Measurements from ENCODE around the gene EIF4G3. TPM values are rescaled to one million over a fixed set of nuclear protein-coding genes. Genes with fewer than 3 reads are reported as not detected.

EIF4G3 gene
- 92.0 and 97.4 TPM in 2 replicates for total RNA-seq
- long read RNA-seq, partial matches to known transcripts, result 53 of 71 reads
- long read RNA-seq, other reads (novel, unspliced or antisense), result 18 of 71 reads

- H3K4me3 Mint-ChIP-seq (ENCODE audit: low read depth), result peak within 1 kb of the TSS; percentile 88
- TF ChIP-seq, protein P1, sequence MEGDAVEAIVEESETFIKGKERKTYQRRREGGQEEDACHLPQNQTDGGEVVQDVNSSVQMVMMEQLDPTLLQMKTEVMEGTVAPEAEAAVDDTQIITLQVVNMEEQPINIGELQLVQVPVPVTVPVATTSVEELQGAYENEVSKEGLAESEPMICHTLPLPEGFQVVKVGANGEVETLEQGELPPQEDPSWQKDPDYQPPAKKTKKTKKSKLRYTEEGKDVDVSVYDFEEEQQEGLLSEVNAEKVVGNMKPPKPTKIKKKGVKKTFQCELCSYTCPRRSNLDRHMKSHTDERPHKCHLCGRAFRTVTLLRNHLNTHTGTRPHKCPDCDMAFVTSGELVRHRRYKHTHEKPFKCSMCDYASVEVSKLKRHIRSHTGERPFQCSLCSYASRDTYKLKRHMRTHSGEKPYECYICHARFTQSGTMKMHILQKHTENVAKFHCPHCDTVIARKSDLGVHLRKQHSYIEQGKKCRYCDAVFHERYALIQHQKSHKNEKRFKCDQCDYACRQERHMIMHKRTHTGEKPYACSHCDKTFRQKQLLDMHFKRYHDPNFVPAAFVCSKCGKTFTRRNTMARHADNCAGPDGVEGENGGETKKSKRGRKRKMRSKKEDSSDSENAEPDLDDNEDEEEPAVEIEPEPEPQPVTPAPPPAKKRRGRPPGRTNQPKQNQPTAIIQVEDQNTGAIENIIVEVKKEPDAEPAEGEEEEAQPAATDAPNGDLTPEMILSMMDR (IDR thresholded peaks at IDR 0.05; ENCODE audit: unreplicated experiment), result no peak
- H3K36me3 Mint-ChIP-seq (ENCODE audit: insufficient read depth), result peaks cover 2% of the 10 kb centered on the region
- peak within 1 kb of the TSS; percentile 95 for H3K27ac Mint-ChIP-seq
- H3K4me1 Mint-ChIP-seq (ENCODE audit: low read depth), result peaks cover 23% of the 10 kb centered on the region
- peak; percentile 100 for DNase-seq (ENCODE audit: low spot score, unreplicated experiment)
- H3K27me3 Mint-ChIP-seq, result no peaks in the 10 kb centered on the region
- H3K9me3 Mint-ChIP-seq (ENCODE audit: low read depth), result no peaks in the 10 kb centered on the region
Measured at GRCh38 chr1:21176586-21177555, at the start of gene EIF4G3. EIF4G3 (minus strand) TSS chr1:21176897; CDS start chr1:21002742, 174,155 bp downstream.

DNA sequence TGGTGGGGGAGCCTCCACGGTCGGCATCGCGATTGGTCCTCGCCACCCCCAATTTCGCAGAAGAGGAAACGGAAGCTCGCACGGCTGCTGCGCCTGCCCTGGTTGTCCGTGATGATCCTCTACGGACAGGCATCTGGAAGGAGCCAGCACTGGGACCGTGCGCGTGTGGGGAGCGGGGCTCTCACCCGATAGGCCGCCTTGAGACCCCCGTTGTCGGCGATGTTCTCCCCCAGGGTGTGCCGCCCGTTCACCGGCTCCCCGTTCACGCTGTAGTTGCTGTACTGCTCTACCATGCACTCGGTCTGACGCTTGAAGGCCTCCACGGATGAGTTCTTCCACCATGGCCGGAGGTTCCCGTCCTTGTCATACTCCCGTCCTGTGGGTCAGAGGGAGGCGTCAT lies 48.4 kb upstream of the EIF4G3 start:
- H3K4me3 Mint-ChIP-seq (ENCODE audit: low read depth), result no peak overlapping the region
- H3K27me3 Mint-ChIP-seq, result no peaks in the 10 kb centered on the region
- DNase-seq (ENCODE audit: low spot score, unreplicated experiment), result no peak
- TF ChIP-seq, protein P1 (IDR thresholded peaks at IDR 0.05; ENCODE audit: unreplicated experiment), result no peak
- no peak overlapping the region for H3K27ac Mint-ChIP-seq
- peaks cover 32% of the 10 kb centered on the region for H3K36me3 Mint-ChIP-seq (ENCODE audit: insufficient read depth)
- H3K9me3 Mint-ChIP-seq (ENCODE audit: low read depth), result no peaks in the 10 kb centered on the region
- H3K4me1 Mint-ChIP-seq (ENCODE audit: low read depth), result no peaks in the 10 kb centered on the region

- DNase-seq (ENCODE audit: low spot score, unreplicated experiment), result no peak
- TF ChIP-seq, protein P1 (IDR thresholded peaks at IDR 0.05; ENCODE audit: unreplicated experiment), result no peak
- Mint-ChIP-seq H3K27ac (no peak overlapping the region), H3K4me1 (ENCODE audit: low read depth) (no peaks in the 10 kb centered on the region), H3K9me3 (ENCODE audit: low read depth) (no peaks in the 10 kb centered on the region), H3K36me3 (ENCODE audit: insufficient read depth) (peaks cover 27% of the 10 kb centered on the region), H3K27me3 (no peaks in the 10 kb centered on the region), H3K4me3 (ENCODE audit: low read depth) (no peak overlapping the region)
Measured at GRCh38 chr1:21220815-21221214, 44.1 kb upstream of the EIF4G3 start.

- TF ChIP-seq, protein P1 (IDR thresholded peaks at IDR 0.05; ENCODE audit: unreplicated experiment), result no peak
- Mint-ChIP-seq H3K4me3 (ENCODE audit: low read depth) (no peak overlapping the region), H3K4me1 (ENCODE audit: low read depth) (no peaks in the 10 kb centered on the region), H3K27me3 (no peaks in the 10 kb centered on the region), H3K36me3 (ENCODE audit: insufficient read depth) (peaks cover 21% of the 10 kb centered on the region), H3K27ac (peak overlapping the region; percentile 16), H3K9me3 (ENCODE audit: low read depth) (no peaks in the 10 kb centered on the region)
- DNase-seq (ENCODE audit: low spot score, unreplicated experiment), result no peak
Measured at GRCh38 chr1:21219674-21220073, 43.0 kb upstream of the EIF4G3 start.

DNA sequence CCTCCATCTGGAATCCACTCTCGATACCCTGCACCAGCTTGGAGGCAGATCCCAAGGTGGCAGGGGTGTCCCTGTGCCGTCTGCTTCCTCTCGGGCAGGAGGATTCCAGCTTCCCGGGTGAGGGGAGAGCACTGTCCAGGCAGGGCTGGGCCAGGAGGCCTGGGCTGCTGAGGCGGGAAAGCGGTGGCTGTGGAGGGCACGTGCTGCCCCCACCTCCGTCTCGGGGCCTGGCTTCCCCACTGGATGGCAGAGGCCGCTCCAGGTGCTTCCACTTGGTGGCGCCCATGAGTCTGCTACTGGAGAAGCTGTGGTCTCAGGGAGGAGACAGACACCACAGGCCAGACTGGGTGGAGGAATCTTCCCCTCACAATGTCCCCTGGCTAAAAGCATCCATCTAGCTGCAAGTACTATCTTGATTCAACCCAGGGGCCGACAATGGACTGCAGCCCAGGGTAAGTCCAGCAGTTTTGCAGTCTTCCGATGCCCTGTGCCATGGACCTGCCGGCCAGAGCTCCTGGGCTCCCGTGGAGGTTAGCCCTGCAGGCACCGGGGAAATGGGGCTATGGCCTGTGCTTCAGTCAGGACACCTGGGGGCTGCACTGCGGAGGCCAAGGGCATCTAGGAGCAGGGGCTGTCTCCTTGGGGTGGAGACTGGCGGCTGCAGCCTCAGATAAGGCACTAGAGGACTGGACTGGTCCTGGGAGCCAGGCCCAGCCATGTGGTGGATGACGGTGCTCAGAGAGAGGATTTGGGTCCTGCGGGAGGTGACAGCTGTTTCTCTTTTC lies 41.3 kb upstream of the EIF4G3 start:
- H3K36me3 Mint-ChIP-seq (ENCODE audit: insufficient read depth), result peaks cover 12% of the 10 kb centered on the region
- no peaks in the 10 kb centered on the region for H3K4me1 Mint-ChIP-seq (ENCODE audit: low read depth)
- H3K27ac Mint-ChIP-seq, result peak overlapping the region; percentile 37
- DNase-seq (ENCODE audit: low spot score, unreplicated experiment), result peak; percentile 48
- no peaks in the 10 kb centered on the region for H3K27me3 Mint-ChIP-seq
- H3K9me3 Mint-ChIP-seq (ENCODE audit: low read depth), result no peaks in the 10 kb centered on the region
- TF ChIP-seq, protein P1 (IDR thresholded peaks at IDR 0.05; ENCODE audit: unreplicated experiment), result peak; percentile 47
- no peak overlapping the region for H3K4me3 Mint-ChIP-seq (ENCODE audit: low read depth)

Measured in progenitor cell of endocrine pancreas (in vitro differentiated cells).